Endothelial cell of umbilical vein (primary cell): Measurements from ENCODE around the gene KIRREL2. TPM values are rescaled to one million over a fixed set of nuclear protein-coding genes. Genes with fewer than 3 reads are reported as not detected.

Experiments
- BruUV-seq: library from RNA; stranded (reverse); fragments of 400-500 nt; replicated peaks from 2 replicates; lab custom pipeline; 2021; lab: Mats Ljungman, UMichigan
- CTCF ChIA-PET: fragments of 300-600, 350-600 bp; sonication (Branson Sonifier 250); formaldehyde crosslinking; loops from one replicate; lab custom pipeline; 2021; ENCODE audit warnings: antibody characterized with exemption, inconsistent platforms; lab: Charles Lee
- POLR2A ChIA-PET: fragments of 300-600, 350-600 bp; sonication (Branson Sonifier 250); formaldehyde crosslinking; loops from one replicate; lab custom pipeline; 2021; ENCODE audit warnings: antibody characterized with exemption, inconsistent platforms; lab: Charles Lee
- DNase-seq: peaks from one replicate; pipeline ENCODE4 v3.0.0-alpha.2; 2011; ENCODE audit warnings: low read depth, low spot score
- FAIRE-seq: peaks from 2 replicates; lab custom pipeline; 2011; peaks lifted over from hg19 to GRCh38; lab: Jason Lieb, UNC
- H2AFZ ChIP-seq: 2 replicates; pipeline ENCODE4 v1.6.0; 2012; ENCODE audit warnings: low read depth, low read length, control low read depth, inconsistent platforms
- H3K27ac ChIP-seq: 2 replicates; pipeline ENCODE4 v1.5.1; 2011; ENCODE audit warnings: low read depth, mild to moderate bottlenecking, control low read depth, low read length, moderate library complexity; ENCODE audit not compliant: insufficient read depth
- H3K27me3 ChIP-seq, 2 experiments: 2 replicates each; pipeline versions ENCODE4 v1.6.0 to v1.6.1; 2011; ENCODE audit warnings: low read length in 2 of 2, mixed read lengths in 1 of 2; ENCODE audit not compliant: control insufficient read depth in 2 of 2, insufficient read depth in 2 of 2
- H3K36me3 ChIP-seq, 2 experiments: 2 replicates in 1 of 2; 3 replicates in 1 of 2; pipeline ENCODE4 v1.5.1; 2011; ENCODE audit warnings: low read length in 2 of 2, mild to moderate bottlenecking in 1 of 2, moderate library complexity in 1 of 2; ENCODE audit not compliant: control insufficient read depth in 2 of 2, insufficient read depth in 2 of 2; ENCODE audit errors: extremely low read depth in 1 of 2
- H3K4me1 ChIP-seq: 3 replicates; pipeline ENCODE4 v1.5.1; 2011; ENCODE audit warnings: mild to moderate bottlenecking, low read length; ENCODE audit not compliant: control insufficient read depth, insufficient read depth; ENCODE audit errors: extremely low read depth
- H3K4me2 ChIP-seq: 2 replicates; pipeline ENCODE4 v1.6.1; 2011; ENCODE audit warnings: low read length, control low read depth, mixed read lengths; ENCODE audit not compliant: insufficient read depth
- H3K4me3 ChIP-seq, 3 experiments: fragments of 200-600 bp in 1 of 3; sonication (generic), shearing (Covaris generic) in 1 of 3; replicated peaks in 1 of 3; 2 replicates each; pipeline ENCODE4 v1.5.1; 2011 to 2016; ENCODE audit warnings: control low read depth in 3 of 3, low read length in 3 of 3, mild to moderate bottlenecking in 2 of 3, inconsistent platforms in 1 of 3, low read depth in 1 of 3, moderate library complexity in 1 of 3; ENCODE audit not compliant: insufficient read depth in 1 of 3
- H3K79me2 ChIP-seq: 2 replicates; pipeline ENCODE4 v1.6.0; 2012; ENCODE audit warnings: low read length, inconsistent platforms; ENCODE audit not compliant: control insufficient read depth, insufficient read depth
- H3K9ac ChIP-seq: replicated peaks from 2 replicates; pipeline ENCODE3; 2011; ENCODE audit warnings: low read length, control low read depth; ENCODE audit not compliant: insufficient read depth; ENCODE audit errors: extremely low read depth
- H3K9me1 ChIP-seq: replicated peaks from 3 replicates; pipeline ENCODE4 v1.6.0; 2011; ENCODE audit warnings: mild to moderate bottlenecking, low read length; ENCODE audit not compliant: control insufficient read depth, insufficient read depth; ENCODE audit errors: extremely low read depth
- H3K9me3 ChIP-seq: replicated peaks from 2 replicates; pipeline ENCODE4 v1.5.1; 2012; ENCODE audit warnings: low read length, inconsistent platforms; ENCODE audit not compliant: control insufficient read depth, insufficient read depth
- H4K20me1 ChIP-seq: replicated peaks from 2 replicates; pipeline ENCODE3; 2011; ENCODE audit warnings: mild to moderate bottlenecking, low read length; ENCODE audit not compliant: control insufficient read depth, insufficient read depth; ENCODE audit errors: extremely low read depth
- EZH2 ChIP-seq: IDR thresholded peaks from 2 replicates; pipeline ENCODE4 v1.6.1; 2012; ENCODE audit warnings: borderline replicate concordance, low read depth, mild to moderate bottlenecking, moderate library complexity, low read length, inconsistent platforms; ENCODE audit not compliant: severe bottlenecking
- FOS ChIP-seq: IDR thresholded peaks from 2 replicates; pipeline ENCODE4 v1.6.1; 2011; ENCODE audit warnings: mild to moderate bottlenecking, low read length, moderate library complexity, borderline replicate concordance; ENCODE audit not compliant: insufficient read depth
- GATA2 ChIP-seq: IDR thresholded peaks from 2 replicates; pipeline ENCODE4 v1.7.0; 2011; ENCODE audit warnings: low read depth, mild to moderate bottlenecking, moderate library complexity, mixed read lengths, low read length; ENCODE audit not compliant: insufficient read length, insufficient read depth
- JUN ChIP-seq: IDR thresholded peaks from 2 replicates; pipeline ENCODE4 v1.6.1; 2011; ENCODE audit warnings: borderline replicate concordance, low read depth; ENCODE audit not compliant: insufficient read length, insufficient read depth
- MYC ChIP-seq: IDR thresholded peaks from one replicate; pipeline ENCODE4 v1.6.1; 2011; ENCODE audit warnings: mild to moderate bottlenecking, low read depth, low read length
- POLR2A ChIP-seq: IDR thresholded peaks from 2 replicates; pipeline ENCODE4 v1.6.1; 2012; ENCODE audit warnings: low read depth, mild to moderate bottlenecking, control low read depth, low read length
- POLR2AphosphoS5 ChIP-seq: IDR thresholded peaks from 2 replicates; pipeline ENCODE4 v1.6.1; 2012; ENCODE audit warnings: low read depth, mild to moderate bottlenecking, control low read depth, low read length, moderate library complexity; ENCODE audit not compliant: insufficient read depth
- dilution Hi-C: fragments of 300-500 bp; cut with MboI; formaldehyde crosslinking; loops from one replicate; pipeline ENCODE4 v1.15.0; 2019; ENCODE audit warnings: low sequenced_read_pairs; ENCODE audit not compliant: extremely low pct_ligation_motif_present
- intact Hi-C: fragments of 100-400 bp; cut with micrococcal nuclease; formaldehyde crosslinking; loops from one replicate; pipeline ENCODE4 v1.10.0; 2022
- polyA plus RNA-seq, 4 experiments: library from polyadenylated mRNA; depleted of rRNA in 3 of 4; stranded (reverse) in 3 of 4; unstranded in 1 of 4; fragments of >200 nt; gene quantifications; 2 replicates each; pipeline versions ENCODE4 v1.2.1 to v1.2.3, GENCODE V29; 2011 to 2012; ENCODE audit warnings: missing spikeins in 1 of 4
- total RNA-seq: library from RNA; stranded (reverse); gene quantifications from 2 replicates; pipeline ENCODE4 v1.2.3, GENCODE V29; 2021
- TF ChIP-seq, protein P1 (sequence below): IDR thresholded peaks from 2 replicates; pipeline ENCODE4 v1.6.1; 2011; ENCODE audit not compliant: insufficient read depth, insufficient read length
- TF ChIP-seq, protein P2 (sequence below), 2 donors: IDR thresholded peaks; 1 replicate in 1 of 2; 2 replicates in 1 of 2; pipeline ENCODE4 v1.5.1; 2011; ENCODE audit warnings: low read length in 2 of 2, mild to moderate bottlenecking in 2 of 2, moderate library complexity in 2 of 2, control low read depth in 1 of 2, inconsistent platforms in 1 of 2, low read depth in 1 of 2; ENCODE audit not compliant: insufficient read depth in 1 of 2; ENCODE audit errors: extremely low read depth in 1 of 2

Gene KIRREL2
- total and polyA plus RNA-seq, 2 donors (not counting 3 experiments of a cell fraction or from before 2014, with no cell fraction given) = not detected

DNA sequence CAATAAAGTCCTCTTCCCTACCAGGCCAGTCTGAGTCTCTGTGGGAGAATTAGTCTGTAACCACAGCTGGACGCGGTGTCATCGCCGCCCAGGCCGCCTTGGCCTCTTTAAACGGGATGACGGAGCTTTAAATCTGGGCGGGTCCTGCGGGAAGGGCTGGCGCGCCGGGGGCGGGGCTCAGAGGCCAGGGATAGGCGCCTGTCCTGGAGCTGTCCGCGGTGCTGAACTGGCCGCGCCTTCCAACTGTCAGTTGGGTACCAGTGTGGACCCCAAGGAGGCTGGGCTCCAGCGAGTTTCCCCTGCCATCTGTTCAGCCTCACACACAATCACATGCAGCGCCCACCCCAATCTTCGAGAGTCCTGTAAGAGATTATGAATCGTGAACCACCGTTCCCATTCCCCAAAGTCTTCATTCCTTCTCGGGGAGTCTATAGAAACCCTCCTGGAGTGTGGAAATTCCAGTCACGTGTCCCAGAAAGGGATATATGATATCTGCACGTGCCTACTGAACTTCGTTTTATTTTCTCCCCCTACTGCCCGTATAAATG lies 23.1 kb downstream of the KIRREL2 start:
- POLR2A ChIA-PET = no interaction called here
- Histone ChIP-seq H3K79me2 (no peaks in the 10 kb centered on the region), H3K4me2 (no peak overlapping the region), H3K9ac (no peak overlapping the region), H3K9me3 (no peaks in the 10 kb centered on the region), H2AFZ (no peak overlapping the region), H3K4me1 (no peaks in the 10 kb centered on the region), H3K27me3 (no peaks in the 10 kb centered on the region), H3K4me3 (no peak overlapping the region), H3K9me1 (no peaks in the 10 kb centered on the region), H4K20me1 (no peaks in the 10 kb centered on the region), H3K27ac (no peak overlapping the region), H3K36me3 (no peaks in the 10 kb centered on the region)
- peak; percentile 72 for DNase-seq
- intact Hi-C loops = no loop called here
- TF ChIP-seq GATA2 (no peak), EZH2 (no peak), JUN (no peak), POLR2AphosphoS5 (no peak), MYC (no peak), POLR2A (no peak), FOS (no peak)
- TF ChIP-seq, protein P1, sequence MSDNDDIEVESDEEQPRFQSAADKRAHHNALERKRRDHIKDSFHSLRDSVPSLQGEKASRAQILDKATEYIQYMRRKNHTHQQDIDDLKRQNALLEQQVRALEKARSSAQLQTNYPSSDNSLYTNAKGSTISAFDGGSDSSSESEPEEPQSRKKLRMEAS = no peak
- TF ChIP-seq, protein P2, sequence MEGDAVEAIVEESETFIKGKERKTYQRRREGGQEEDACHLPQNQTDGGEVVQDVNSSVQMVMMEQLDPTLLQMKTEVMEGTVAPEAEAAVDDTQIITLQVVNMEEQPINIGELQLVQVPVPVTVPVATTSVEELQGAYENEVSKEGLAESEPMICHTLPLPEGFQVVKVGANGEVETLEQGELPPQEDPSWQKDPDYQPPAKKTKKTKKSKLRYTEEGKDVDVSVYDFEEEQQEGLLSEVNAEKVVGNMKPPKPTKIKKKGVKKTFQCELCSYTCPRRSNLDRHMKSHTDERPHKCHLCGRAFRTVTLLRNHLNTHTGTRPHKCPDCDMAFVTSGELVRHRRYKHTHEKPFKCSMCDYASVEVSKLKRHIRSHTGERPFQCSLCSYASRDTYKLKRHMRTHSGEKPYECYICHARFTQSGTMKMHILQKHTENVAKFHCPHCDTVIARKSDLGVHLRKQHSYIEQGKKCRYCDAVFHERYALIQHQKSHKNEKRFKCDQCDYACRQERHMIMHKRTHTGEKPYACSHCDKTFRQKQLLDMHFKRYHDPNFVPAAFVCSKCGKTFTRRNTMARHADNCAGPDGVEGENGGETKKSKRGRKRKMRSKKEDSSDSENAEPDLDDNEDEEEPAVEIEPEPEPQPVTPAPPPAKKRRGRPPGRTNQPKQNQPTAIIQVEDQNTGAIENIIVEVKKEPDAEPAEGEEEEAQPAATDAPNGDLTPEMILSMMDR (IDR thresholded peaks at IDR 0.05; ENCODE audit: extremely low read depth in 1 of 2, insufficient read depth in 1 of 2, low read depth in 1 of 2, low read length in 2 of 2) = no peak
- no TSS peak for BruUV-seq
- CTCF ChIA-PET = interaction anchor here (0.8 to 1.2 kb wide), 4 partner anchors 10 to 51 kb away, joined by 3 to 10 read pairs (median 4); no protein-coding TSS in a partner anchor
- dilution Hi-C loops = no loop called here
- peak; percentile 91 for FAIRE-seq
